CD4-positive, alpha-beta T cell (primary cell): ENCODE data around the gene MUC2. TPM values are rescaled to one million over a fixed set of nuclear protein-coding genes. Genes with fewer than 3 reads are reported as not detected.
"Not testable (repeated sequence)": the region's sequence is repeated elsewhere in the genome, so short reads cannot be mapped to it uniquely, and the experiment has no call there.

Experiments used
- ATAC-seq: fragments of 200-7000 bp; cut with Tn5 transposase; one replicate; pipeline ENCODE4 v1.10.0; 2022; ENCODE audit warnings: mild to moderate bottlenecking; ENCODE audit not compliant: poor library complexity
- CTCF ChIA-PET: fragments of 350-600 bp; sonication (Branson Sonifier 250); formaldehyde crosslinking; loops from one replicate; lab custom pipeline; 2021; ENCODE audit warnings: antibody characterized with exemption, inconsistent platforms; lab: Charles Lee
- POLR2A ChIA-PET: fragments of 350-600 bp; sonication (Branson Sonifier 250); formaldehyde crosslinking; loops from one replicate; lab custom pipeline; 2021; ENCODE audit warnings: antibody characterized with exemption, inconsistent platforms; lab: Charles Lee
- DNase-seq, 14 experiments: peaks; one replicate each; pipeline ENCODE4 v3.0.0-alpha.2; 2013 to 2020; ENCODE audit warnings: mixed read lengths in 2 of 14
- H3K27ac ChIP-seq, 2 donors: one replicate each; pipeline versions ENCODE4 v1.5.1 to v1.7.0; 2013; ENCODE audit warnings: low read length in 2 of 2, low read depth in 1 of 2, mild to moderate bottlenecking in 1 of 2
- H3K27me3 ChIP-seq, 2 experiments: 1 replicate in 1 of 2; 2 replicates in 1 of 2; pipeline versions ENCODE4 v1.6.1 to v1.7.0; 2013; ENCODE audit warnings: low read length in 2 of 2, control low read depth in 1 of 2, mild to moderate bottlenecking in 1 of 2, moderate library complexity in 1 of 2; ENCODE audit not compliant: insufficient read depth in 2 of 2, control insufficient read depth in 1 of 2
- H3K36me3 ChIP-seq: one replicate; pipeline ENCODE4 v1.6.1; 2013; ENCODE audit warnings: low read length, control low read depth; ENCODE audit not compliant: insufficient read depth
- H3K4me1 ChIP-seq: one replicate; pipeline ENCODE4 v1.6.1; 2013; ENCODE audit warnings: low read length, control low read depth; ENCODE audit not compliant: insufficient read depth
- H3K4me3 ChIP-seq: one replicate; pipeline ENCODE4 v1.5.1; 2013; ENCODE audit warnings: mild to moderate bottlenecking, low read length, moderate library complexity
- H3K9me3 ChIP-seq, 2 experiments: 1 replicate in 1 of 2; 2 replicates in 1 of 2; pipeline versions ENCODE4 v1.6.1 to v1.7.0; 2013; ENCODE audit warnings: low read length in 2 of 2, mild to moderate bottlenecking in 2 of 2, control low read depth in 1 of 2, moderate library complexity in 1 of 2; ENCODE audit not compliant: control insufficient read depth in 1 of 2, insufficient read depth in 1 of 2
- H3K27ac Mint-ChIP-seq: one replicate; pipeline ENCODE4 v1.8.0; 2020; ENCODE audit warnings: mixed read lengths
- H3K27me3 Mint-ChIP-seq: one replicate; pipeline ENCODE4 v1.8.0; 2021; ENCODE audit warnings: mixed read lengths
- H3K36me3 Mint-ChIP-seq: one replicate; pipeline ENCODE4 v1.8.0; 2021; ENCODE audit warnings: low read depth, mixed read lengths
- H3K4me1 Mint-ChIP-seq: one replicate; pipeline ENCODE4 v1.8.0; 2021; ENCODE audit warnings: low read depth, mixed read lengths
- H3K4me3 Mint-ChIP-seq: one replicate; pipeline ENCODE4 v1.8.0; 2020; ENCODE audit warnings: mild to moderate bottlenecking, mixed read lengths
- H3K9me3 Mint-ChIP-seq: one replicate; pipeline ENCODE4 v1.8.0; 2020; ENCODE audit warnings: mixed read lengths
- intact Hi-C, 2 experiments: fragments of 100-400 bp; cut with DNase I in 1 of 2; cut with micrococcal nuclease in 1 of 2; formaldehyde crosslinking; loops; one replicate each; pipeline versions ENCODE4 v1.15.1 to v1.9.0; 2023 to 2025; cut with DNase I, micrococcal nuclease
- total RNA-seq, 174 experiments: library from RNA in 2 of 174; stranded (reverse) in 2 of 174; gene quantifications; one replicate each; pipeline ENCODE4 v1.2.3 and lab custom pipeline; 2021 to 2026
- TF ChIP-seq, protein P1 (sequence below): fragments of 200-600 bp; IDR thresholded peaks from one replicate; pipeline ENCODE4 v1.8.0; 2022; ENCODE audit warnings: antibody characterized with exemption, mild to moderate bottlenecking

The MUC2 gene
- total RNA-seq, 2 experiments from 2014 or later = not detected

GRCh38 chr11:1111545-1112212 lies 37.0 kb downstream of the MUC2 start:
- H3K27ac ChIP-seq = no peak overlapping the region
- H3K9me3 ChIP-seq = peaks cover 0 to 8% of the 10 kb centered on the region in 2 experiments
- POLR2A ChIA-PET = no interaction called here
- Mint-ChIP-seq H3K27ac (no peak overlapping the region), H3K27me3 (no peaks in the 10 kb centered on the region), H3K9me3 (no peaks in the 10 kb centered on the region), H3K4me1 (no peaks in the 10 kb centered on the region), H3K36me3 (no peaks in the 10 kb centered on the region), H3K4me3 (no peak overlapping the region)
- DNase-seq (no peak), ATAC-seq (no peak)
- no peak overlapping the region for H3K4me3 ChIP-seq
- TF ChIP-seq, protein P1, sequence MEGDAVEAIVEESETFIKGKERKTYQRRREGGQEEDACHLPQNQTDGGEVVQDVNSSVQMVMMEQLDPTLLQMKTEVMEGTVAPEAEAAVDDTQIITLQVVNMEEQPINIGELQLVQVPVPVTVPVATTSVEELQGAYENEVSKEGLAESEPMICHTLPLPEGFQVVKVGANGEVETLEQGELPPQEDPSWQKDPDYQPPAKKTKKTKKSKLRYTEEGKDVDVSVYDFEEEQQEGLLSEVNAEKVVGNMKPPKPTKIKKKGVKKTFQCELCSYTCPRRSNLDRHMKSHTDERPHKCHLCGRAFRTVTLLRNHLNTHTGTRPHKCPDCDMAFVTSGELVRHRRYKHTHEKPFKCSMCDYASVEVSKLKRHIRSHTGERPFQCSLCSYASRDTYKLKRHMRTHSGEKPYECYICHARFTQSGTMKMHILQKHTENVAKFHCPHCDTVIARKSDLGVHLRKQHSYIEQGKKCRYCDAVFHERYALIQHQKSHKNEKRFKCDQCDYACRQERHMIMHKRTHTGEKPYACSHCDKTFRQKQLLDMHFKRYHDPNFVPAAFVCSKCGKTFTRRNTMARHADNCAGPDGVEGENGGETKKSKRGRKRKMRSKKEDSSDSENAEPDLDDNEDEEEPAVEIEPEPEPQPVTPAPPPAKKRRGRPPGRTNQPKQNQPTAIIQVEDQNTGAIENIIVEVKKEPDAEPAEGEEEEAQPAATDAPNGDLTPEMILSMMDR = no peak
- H3K36me3 ChIP-seq = no peaks in the 10 kb centered on the region
- CTCF ChIA-PET = no interaction called here
- intact Hi-C loops = no loop called here
- H3K4me1 ChIP-seq = no peaks in the 10 kb centered on the region
- no peaks in the 10 kb centered on the region for H3K27me3 ChIP-seq

DNA sequence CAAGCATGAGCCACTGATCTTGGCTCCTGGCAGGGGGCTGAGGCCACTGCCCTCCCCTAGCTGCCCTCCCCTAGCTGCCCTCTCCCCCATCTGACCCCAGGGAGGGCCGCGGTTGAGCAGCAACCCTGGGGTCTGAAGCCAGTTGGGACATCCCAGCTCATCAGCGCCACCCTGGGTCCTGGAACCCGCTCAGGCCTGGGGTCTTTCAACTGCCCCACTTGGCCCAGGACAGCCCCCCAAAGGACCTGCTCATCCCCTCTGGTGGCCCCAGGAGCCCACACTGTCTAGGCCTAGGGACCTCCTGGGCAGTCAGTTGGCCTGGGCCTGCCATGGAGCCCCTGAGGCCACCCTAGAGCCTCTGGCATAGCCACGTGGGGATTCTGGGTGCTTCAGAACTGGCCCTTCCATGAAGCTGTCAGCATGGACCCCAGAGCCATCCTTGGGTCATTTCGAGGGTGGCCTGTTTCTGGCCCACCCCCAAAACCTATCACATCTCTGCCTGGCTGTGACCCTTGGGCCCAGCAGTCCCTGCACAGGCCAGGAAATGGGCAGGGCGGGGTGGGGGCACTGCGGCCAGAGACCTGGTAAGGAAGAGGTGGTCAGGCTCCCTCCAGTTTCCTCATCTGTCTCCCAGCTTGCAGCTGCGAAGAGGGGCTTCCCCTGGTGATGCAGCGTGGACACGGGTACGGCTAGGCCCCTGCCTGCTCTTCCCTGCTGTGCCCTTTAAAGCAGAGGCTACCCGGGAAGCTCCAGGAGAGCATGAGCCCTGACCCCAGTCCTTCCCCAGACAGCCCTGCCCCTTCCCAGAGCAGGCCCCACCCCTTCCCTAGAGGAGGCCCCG lies 37.9 kb downstream of the MUC2 start:
- TF ChIP-seq, protein P1 = no peak
- Mint-ChIP-seq H3K9me3 (no peaks in the 10 kb centered on the region), H3K27ac (no peak overlapping the region), H3K4me1 (no peaks in the 10 kb centered on the region), H3K4me3 (no peak overlapping the region), H3K27me3 (no peaks in the 10 kb centered on the region), H3K36me3 (no peaks in the 10 kb centered on the region)
- POLR2A ChIA-PET = no interaction called here
- intact Hi-C loops = no loop called here
- Histone ChIP-seq H3K4me1 (no peaks in the 10 kb centered on the region), H3K27me3 (no peaks in the 10 kb centered on the region), H3K4me3 (no peak overlapping the region), H3K9me3 (peaks cover 0 to 8% of the 10 kb centered on the region in 2 experiments), H3K27ac (no peak overlapping the region), H3K36me3 (no peaks in the 10 kb centered on the region)
- CTCF ChIA-PET = no interaction called here
- ATAC-seq (no peak), DNase-seq (no peak)

- DNase-seq = no peak
- Mint-ChIP-seq H3K9me3 (no peaks in the 10 kb centered on the region), H3K27ac (no peak overlapping the region), H3K27me3 (no peaks in the 10 kb centered on the region), H3K4me3 (no peak overlapping the region), H3K4me1 (no peaks in the 10 kb centered on the region), H3K36me3 (no peaks in the 10 kb centered on the region)
- Histone ChIP-seq H3K4me1 (no peaks in the 10 kb centered on the region), H3K36me3 (no peaks in the 10 kb centered on the region), H3K27me3 (no peaks in the 10 kb centered on the region), H3K27ac (no peak overlapping the region), H3K4me3 (no peak overlapping the region), H3K9me3 (peaks cover 0 to 8% of the 10 kb centered on the region in 2 experiments)
- ChIA-PET CTCF (no interaction called here), POLR2A (no interaction called here)
- intact Hi-C loops = loop anchor here in 1 of 2 experiments (2.0 kb wide), 1 partner anchor 461 kb away; no protein-coding TSS in a partner anchor
- ATAC-seq = no peak
- TF ChIP-seq, protein P1 = no peak
Measured at GRCh38 chr11:1113405-1114201, 38.9 kb downstream of the MUC2 start.

DNA sequence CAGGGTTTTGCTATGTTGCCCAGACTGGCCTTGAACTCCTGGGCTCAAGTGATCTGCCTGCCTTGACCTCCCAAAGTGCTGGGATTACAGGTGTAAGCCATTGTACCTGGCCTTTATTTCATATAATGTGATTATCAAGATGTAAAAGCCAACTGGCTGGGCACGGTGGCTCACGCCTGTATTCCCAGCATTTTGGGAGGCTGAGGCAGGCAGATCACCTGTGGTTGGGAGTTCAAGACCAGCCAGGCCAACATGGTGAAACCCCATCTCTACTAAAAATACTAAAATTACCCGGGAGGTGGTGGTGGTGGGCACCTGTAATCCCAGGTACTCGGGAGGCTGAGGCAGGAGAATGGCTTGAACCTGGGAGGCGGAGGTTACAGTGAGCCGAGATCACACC lies 40.6 kb downstream of the MUC2 start:
- H3K27ac ChIP-seq, H3K4me3 ChIP-seq, H3K27ac Mint-ChIP-seq, H3K9me3 Mint-ChIP-seq, H3K4me1 Mint-ChIP-seq, H3K27me3 ChIP-seq, CTCF ChIA-PET, H3K36me3 ChIP-seq, H3K36me3 Mint-ChIP-seq, H3K4me3 Mint-ChIP-seq, H3K4me1 ChIP-seq, ATAC-seq, H3K27me3 Mint-ChIP-seq, POLR2A ChIA-PET: not testable (repeated sequence)
- peaks cover 0 to 15% of the 10 kb centered on the region in 2 experiments for H3K9me3 ChIP-seq
- DNase-seq = peak in 1 of 14 experiments; percentile 16
- intact Hi-C loops = loop anchor here in 1 of 2 experiments (2.0 kb wide), 1 partner anchor 460 kb away; no protein-coding TSS in a partner anchor
